ENCODE results near the gene SRP68. TPM values are rescaled to one million over a fixed set of nuclear protein-coding genes. Genes with fewer than 3 reads are reported as not detected.

Gene SRP68
- 82.9 and 101 TPM in 2 replicates for polyA plus RNA-seq (2011; rRNA removed)
- polyA minus RNA-seq (2011; rRNA and poly(A)+ RNA removed), result 51.5 and 56.1 TPM in 2 replicates

DNA sequence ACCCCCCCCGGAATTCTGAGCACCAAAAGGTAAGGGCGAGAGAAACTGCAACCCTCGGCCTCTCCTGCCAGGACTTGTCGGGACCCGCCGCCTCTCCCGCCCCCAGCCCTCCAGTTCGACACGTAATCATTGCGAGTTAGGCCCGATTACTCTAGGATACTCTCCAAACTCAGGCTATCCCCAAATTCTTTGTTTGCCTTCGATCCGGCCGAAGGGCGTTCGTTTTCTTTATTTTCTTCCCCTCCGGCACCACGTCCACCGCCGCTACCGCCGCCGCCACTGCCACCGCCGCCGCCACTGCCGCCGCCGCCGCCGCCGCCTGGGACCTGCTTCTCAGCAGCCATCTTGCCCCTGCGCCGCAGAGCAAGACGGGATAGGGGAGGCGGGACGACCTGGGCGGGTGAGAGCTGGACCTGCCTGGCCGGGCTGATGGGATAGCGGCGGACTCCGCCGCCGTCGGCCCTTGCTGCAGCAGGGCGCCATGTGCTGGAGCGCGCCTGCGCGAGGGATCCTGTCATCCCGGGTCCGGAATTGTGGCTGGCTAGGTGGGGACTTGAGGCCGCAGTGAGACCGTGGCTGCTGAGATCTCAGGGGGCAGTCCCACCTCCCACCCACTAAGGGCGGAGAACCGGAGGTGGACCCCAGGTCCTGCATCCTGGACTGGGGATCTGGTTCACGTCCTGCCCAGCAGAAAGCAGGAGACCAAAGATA lies at the start of gene SRP68:
SRP68 (minus strand) TSS at position 370 of the 711 bp plus-strand sequence; CDS start at position 344, 26 bp downstream.
- ChIA-PET CTCF (no interaction called here), POLR2A (interaction anchor here (0.8 to 1.0 kb wide), 2 partner anchors 14 to 53 kb away, joined by 3 read pairs; no protein-coding TSS in a partner anchor)

GRCh38 chr17:76121932-76122430 lies 49.7 kb upstream of the SRP68 start:
- no peak for DNase-seq (ENCODE audit: low read depth, low spot score)
- H3K27ac ChIP-seq (ENCODE audit: low read depth, low read length), result no peak overlapping the region
- POLR2A ChIA-PET, result interaction anchor here (1.0 kb wide), 1 partner anchor 157 kb away, joined by 3 read pairs; no protein-coding TSS in a partner anchor
- H3K27me3 ChIP-seq (ENCODE audit: control insufficient read depth, insufficient read depth, low read length), result peaks cover 5% of the 10 kb centered on the region
- H3K4me3 ChIP-seq (ENCODE audit: low read depth, low read length), result no peak overlapping the region
- H3K9me3 ChIP-seq (ENCODE audit: control insufficient read depth, insufficient read depth, low read length), result no peaks in the 10 kb centered on the region
- TF ChIP-seq, protein P1, sequence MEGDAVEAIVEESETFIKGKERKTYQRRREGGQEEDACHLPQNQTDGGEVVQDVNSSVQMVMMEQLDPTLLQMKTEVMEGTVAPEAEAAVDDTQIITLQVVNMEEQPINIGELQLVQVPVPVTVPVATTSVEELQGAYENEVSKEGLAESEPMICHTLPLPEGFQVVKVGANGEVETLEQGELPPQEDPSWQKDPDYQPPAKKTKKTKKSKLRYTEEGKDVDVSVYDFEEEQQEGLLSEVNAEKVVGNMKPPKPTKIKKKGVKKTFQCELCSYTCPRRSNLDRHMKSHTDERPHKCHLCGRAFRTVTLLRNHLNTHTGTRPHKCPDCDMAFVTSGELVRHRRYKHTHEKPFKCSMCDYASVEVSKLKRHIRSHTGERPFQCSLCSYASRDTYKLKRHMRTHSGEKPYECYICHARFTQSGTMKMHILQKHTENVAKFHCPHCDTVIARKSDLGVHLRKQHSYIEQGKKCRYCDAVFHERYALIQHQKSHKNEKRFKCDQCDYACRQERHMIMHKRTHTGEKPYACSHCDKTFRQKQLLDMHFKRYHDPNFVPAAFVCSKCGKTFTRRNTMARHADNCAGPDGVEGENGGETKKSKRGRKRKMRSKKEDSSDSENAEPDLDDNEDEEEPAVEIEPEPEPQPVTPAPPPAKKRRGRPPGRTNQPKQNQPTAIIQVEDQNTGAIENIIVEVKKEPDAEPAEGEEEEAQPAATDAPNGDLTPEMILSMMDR (IDR thresholded peaks at IDR 0.05; ENCODE audit: low read depth, low read length), result no peak
- CTCF ChIA-PET, result interaction anchor here (0.6 to 7.5 kb wide), 16 partner anchors 10 to 339 kb away, joined by 3 to 92 read pairs (median 3); partner anchors contain the start of gene GALR2

More for the DNA sequence above, at the start of gene SRP68:
- TF ChIP-seq, protein P1 (IDR thresholded peaks at IDR 0.05; ENCODE audit: low read depth, low read length), result no peak
- peaks cover 4% of the 10 kb centered on the region; the same call in 1 of the 2 replicates for H3K9me3 ChIP-seq (ENCODE audit: control insufficient read depth, insufficient read depth, low read length)
- H3K27me3 ChIP-seq (ENCODE audit: control insufficient read depth, insufficient read depth, low read length), result peaks cover 33% of the 10 kb centered on the region
- DNase-seq (ENCODE audit: low read depth, low spot score), result peak; percentile 81
- peak within 1 kb of the TSS; percentile 39 for H3K27ac ChIP-seq (ENCODE audit: low read depth, low read length)
- peak within 1 kb of the TSS; percentile 79 for H3K4me3 ChIP-seq (ENCODE audit: low read depth, low read length)

DNA sequence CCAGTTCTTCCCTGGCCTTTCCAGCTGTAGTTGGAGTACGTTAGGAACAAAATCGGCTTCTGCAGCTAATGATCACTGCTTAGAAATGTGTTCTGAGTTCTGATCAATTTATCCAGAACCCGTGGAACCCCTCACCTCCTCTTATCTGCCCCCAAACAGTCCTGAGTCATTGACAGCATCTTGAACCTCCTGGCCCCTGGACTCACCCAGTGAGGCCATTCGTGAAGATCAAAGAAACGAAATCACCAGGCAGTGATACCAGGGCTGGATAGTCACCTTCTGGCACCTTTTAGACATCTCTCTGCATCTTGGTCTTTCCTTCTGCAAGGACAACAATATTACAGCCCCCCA lies 48.3 kb upstream of the SRP68 start:
- DNase-seq (ENCODE audit: low read depth, low spot score), result no peak
- no peak overlapping the region for H3K27ac ChIP-seq (ENCODE audit: low read depth, low read length)
- H3K4me3 ChIP-seq (ENCODE audit: low read depth, low read length), result no peak overlapping the region
- ChIA-PET POLR2A (no interaction called here), CTCF (interaction anchor here (0.9 to 7.5 kb wide), 4 partner anchors 11 to 164 kb away, joined by 3 to 92 read pairs (median 5); no protein-coding TSS in a partner anchor)
- H3K9me3 ChIP-seq (ENCODE audit: control insufficient read depth, insufficient read depth, low read length), result no peaks in the 10 kb centered on the region
- H3K27me3 ChIP-seq (ENCODE audit: control insufficient read depth, insufficient read depth, low read length), result no peaks in the 10 kb centered on the region
- TF ChIP-seq, protein P1 (IDR thresholded peaks at IDR 0.05; ENCODE audit: low read depth, low read length), result no peak

DNA sequence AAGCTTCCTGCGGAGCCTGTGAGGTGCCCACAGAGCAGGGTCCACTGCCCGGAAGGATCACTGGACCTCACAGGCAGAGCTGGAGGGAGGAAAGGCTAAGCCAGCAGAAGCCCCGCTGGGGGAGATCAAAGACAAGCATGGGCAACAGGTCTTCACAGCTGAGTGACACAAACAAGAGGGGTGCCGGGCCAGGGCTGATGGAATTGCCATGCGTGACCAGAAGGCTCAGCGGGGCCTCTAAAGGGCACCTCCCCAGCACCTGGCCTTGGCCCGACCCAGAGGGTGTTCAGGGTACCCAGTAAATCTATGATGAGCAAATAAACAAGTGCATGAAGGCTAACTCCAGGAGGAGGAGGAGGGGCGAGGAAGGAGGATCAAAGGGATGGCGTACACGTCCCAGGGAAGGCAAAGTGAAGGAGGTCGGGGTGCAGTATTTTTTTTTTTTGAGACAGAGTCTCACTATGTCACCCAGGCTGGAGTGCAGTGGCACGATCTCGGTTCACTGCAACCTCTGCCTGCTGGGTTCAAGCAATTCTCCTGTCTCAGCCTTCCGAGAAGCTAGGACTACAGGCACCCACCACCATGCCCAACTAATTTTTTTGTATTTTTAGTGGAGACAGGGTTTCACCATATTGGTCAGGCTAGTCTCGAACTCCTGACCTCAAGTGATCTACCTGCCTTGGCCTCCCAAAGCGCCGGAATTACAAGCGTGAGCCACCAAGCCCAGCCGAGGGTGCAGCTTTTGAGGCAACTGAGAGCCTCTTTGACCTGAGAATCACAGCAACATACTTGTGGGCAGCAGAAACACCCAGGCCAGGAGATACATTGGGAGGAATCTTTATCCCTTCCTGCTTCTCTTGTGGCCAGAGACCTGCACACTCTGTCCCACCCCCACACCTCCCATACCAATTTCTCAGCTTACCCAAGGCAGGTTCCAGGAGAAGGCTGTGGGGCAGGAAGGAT lies 47.4 kb upstream of the SRP68 start:
- no peaks in the 10 kb centered on the region for H3K27me3 ChIP-seq (ENCODE audit: control insufficient read depth, insufficient read depth, low read length)
- TF ChIP-seq, protein P1 (IDR thresholded peaks at IDR 0.05; ENCODE audit: low read depth, low read length), result no peak
- ChIA-PET CTCF (interaction anchor here (0.5 to 7.5 kb wide), 6 partner anchors 155 to 236 kb away, joined by 3 to 92 read pairs (median 5); no protein-coding TSS in a partner anchor), POLR2A (no interaction called here)
- H3K27ac ChIP-seq (ENCODE audit: low read depth, low read length), result no peak overlapping the region
- H3K4me3 ChIP-seq (ENCODE audit: low read depth, low read length), result no peak overlapping the region
- DNase-seq (ENCODE audit: low read depth, low spot score), result no peak
- H3K9me3 ChIP-seq (ENCODE audit: control insufficient read depth, insufficient read depth, low read length), result no peaks in the 10 kb centered on the region
